HG03354 (cell line): Measurements from ENCODE around the gene GALNTL6.

Experiments used
- ATAC-seq: cut with Tn5 transposase; IDR thresholded peaks from one replicate; pipeline ENCODE4 v1.9.1; 2021; ENCODE audit warnings: mild to moderate bottlenecking; ENCODE audit not compliant: unreplicated experiment, poor library complexity, severe bottlenecking

GALNTL6 gene

GRCh38 chr4:172815499-172816164 is 1002.4 kb downstream of the GALNTL6 start:
- ATAC-seq, result no peak

- ATAC-seq, result no peak
Measured at GRCh38 chr4:172818901-172819300, 1005.7 kb downstream of the GALNTL6 start.

- ATAC-seq, result peak; percentile 70
Measured at GRCh38 chr4:172819353-172819752, 1006.1 kb downstream of the GALNTL6 start.

- no peak for ATAC-seq
Measured at GRCh38 chr4:172822331-172822730, 1009.1 kb downstream of the GALNTL6 start.

GRCh38 chr4:172826346-172826745 is 1013.1 kb downstream of the GALNTL6 start:
- no peak for ATAC-seq

- ATAC-seq, result no peak
Measured at GRCh38 chr4:172826861-172827260, 1013.7 kb downstream of the GALNTL6 start.

GRCh38 chr4:172830295-172830764 is 1017.1 kb downstream of the GALNTL6 start:
- ATAC-seq, result peak; percentile 31

- ATAC-seq, result no peak
Measured at GRCh38 chr4:172836661-172837060, 1023.5 kb downstream of the GALNTL6 start.

GRCh38 chr4:172838111-172838510 is 1024.9 kb downstream of the GALNTL6 start:
- ATAC-seq, result no peak

- ATAC-seq, result no peak
Measured at GRCh38 chr4:172838943-172839342, 1025.7 kb downstream of the GALNTL6 start.

GRCh38 chr4:172842779-172843178 is 1029.6 kb downstream of the GALNTL6 start:
- no peak for ATAC-seq

- ATAC-seq, result no peak
Measured at GRCh38 chr4:172843192-172843591, 1030.0 kb downstream of the GALNTL6 start.

GRCh38 chr4:172844556-172844955 is 1031.4 kb downstream of the GALNTL6 start:
- ATAC-seq, result no peak

- ATAC-seq, result no peak
Measured at GRCh38 chr4:172845281-172845680, 1032.1 kb downstream of the GALNTL6 start.

GRCh38 chr4:172850838-172851237 is 1037.6 kb downstream of the GALNTL6 start:
- no peak for ATAC-seq

- no peak for ATAC-seq
Measured at GRCh38 chr4:172851534-172851933, 1038.3 kb downstream of the GALNTL6 start.

- ATAC-seq, result no peak
Measured at GRCh38 chr4:172857026-172857425, 1043.8 kb downstream of the GALNTL6 start.

GRCh38 chr4:172858731-172859230 is 1045.6 kb downstream of the GALNTL6 start:
- no peak for ATAC-seq

GRCh38 chr4:172865103-172865502 is 1051.9 kb downstream of the GALNTL6 start:
- ATAC-seq, result no peak

GRCh38 chr4:172865531-172866127 is 1052.4 kb downstream of the GALNTL6 start:
- ATAC-seq, result no peak

- ATAC-seq, result no peak
Measured at GRCh38 chr4:172866421-172866820, 1053.2 kb downstream of the GALNTL6 start.
